WTC11 (cell line): Measurements from ENCODE around the gene ALK. TPM values are rescaled to one million over a fixed set of nuclear protein-coding genes. Genes with fewer than 3 reads are reported as not detected.

Experiments used
- ATAC-seq: fragments of 200-7000 bp; cut with Tn5 transposase; 2 replicates; pipeline ENCODE4 v1.10.0; 2021; ENCODE audit warnings: mild to moderate bottlenecking, moderate library complexity
- CTCF ChIA-PET: fragments of 300-600 bp; sonication (Branson Sonifier 250); formaldehyde crosslinking; loops from one replicate; lab custom pipeline; 2021; ENCODE audit warnings: antibody characterized with exemption; lab: Charles Lee
- POLR2A ChIA-PET: fragments of 350-600 bp; sonication (Branson Sonifier 250); formaldehyde crosslinking; loops from one replicate; lab custom pipeline; 2021; ENCODE audit warnings: antibody characterized with exemption; lab: Charles Lee
- DNase-seq: peaks from one replicate; pipeline ENCODE4 v3.0.0; 2021; ENCODE audit warnings: low spot score
- H3K27ac Mint-ChIP-seq: 2 replicates; pipeline ENCODE4 v1.8.0; 2021; ENCODE audit warnings: mixed read lengths
- H3K27me3 Mint-ChIP-seq: 2 replicates; pipeline ENCODE4 v1.8.0; 2021; ENCODE audit warnings: low read depth, mild to moderate bottlenecking, moderate library complexity, mixed read lengths
- H3K36me3 Mint-ChIP-seq: 2 replicates; pipeline ENCODE4 v1.8.0; 2021; ENCODE audit warnings: mixed read lengths
- H3K4me1 Mint-ChIP-seq: 2 replicates; pipeline ENCODE4 v1.8.0; 2022; ENCODE audit warnings: mixed read lengths
- H3K4me3 Mint-ChIP-seq: 2 replicates; pipeline ENCODE4 v1.8.0; 2021; ENCODE audit warnings: mild to moderate bottlenecking, moderate library complexity, mixed read lengths
- H3K9me3 Mint-ChIP-seq: 2 replicates; pipeline ENCODE4 v1.8.0; 2021; ENCODE audit warnings: mixed read lengths
- CREM ChIP-seq: sonication (generic); formaldehyde crosslinking; IDR thresholded peaks from 2 replicates; pipeline ENCODE4 v1.8.1; 2022; ENCODE audit warnings: mild to moderate bottlenecking, missing genetic modification reagents, moderate library complexity
- ETV6 ChIP-seq: sonication (generic); formaldehyde crosslinking; IDR thresholded peaks from 2 replicates; pipeline ENCODE4 v1.8.1; 2022; ENCODE audit warnings: mild to moderate bottlenecking, missing genetic modification reagents
- HMGA2 ChIP-seq: fragments of 250-450 bp; sonication (Bioruptor Pico); IDR thresholded peaks from 2 replicates; pipeline ENCODE4 v1.4.0; 2021; ENCODE audit warnings: mild to moderate bottlenecking, moderate library complexity
- KAT7 ChIP-seq: sonication (generic); formaldehyde crosslinking; IDR thresholded peaks from 2 replicates; pipeline ENCODE4 v1.8.1; 2023; ENCODE audit warnings: missing genetic modification reagents, mild to moderate bottlenecking, borderline replicate concordance
- MXD4 ChIP-seq: fragments of 250-450 bp; sonication (Bioruptor Pico); IDR thresholded peaks from 2 replicates; pipeline ENCODE4 v1.8.0; 2021; ENCODE audit warnings: mild to moderate bottlenecking, moderate library complexity, borderline replicate concordance
- NFATC4 ChIP-seq: fragments of 250-450 bp; sonication (Bioruptor Pico); IDR thresholded peaks from 2 replicates; pipeline ENCODE4 v1.9.0; 2021; ENCODE audit warnings: mild to moderate bottlenecking
- NFYB ChIP-seq: sonication (generic); formaldehyde crosslinking; conservative IDR thresholded peaks from 2 replicates; pipeline ENCODE4 v1.8.0; 2022; ENCODE audit warnings: low read depth, missing genetic modification reagents
- NR2C2 ChIP-seq: sonication (generic); formaldehyde crosslinking; IDR thresholded peaks from 2 replicates; pipeline ENCODE4 v1.8.0; 2022; ENCODE audit warnings: mild to moderate bottlenecking, missing genetic modification reagents
- OVOL2 ChIP-seq: fragments of 250-450 bp; sonication (Bioruptor Pico); IDR thresholded peaks from 2 replicates; pipeline ENCODE4 v1.9.0; 2021; ENCODE audit warnings: mild to moderate bottlenecking, borderline replicate concordance
- TEAD1 ChIP-seq: sonication (generic); formaldehyde crosslinking; IDR thresholded peaks from 2 replicates; pipeline ENCODE4 v1.8.0; 2022; ENCODE audit warnings: mild to moderate bottlenecking, missing genetic modification reagents
- ZBTB21 ChIP-seq: sonication (generic); formaldehyde crosslinking; IDR thresholded peaks from 2 replicates; pipeline ENCODE4 v1.8.1; 2023; ENCODE audit warnings: mild to moderate bottlenecking, missing genetic modification reagents, borderline replicate concordance
- total RNA-seq: library from RNA; stranded (reverse); gene quantifications from 3 replicates; pipeline ENCODE4 v1.2.3, GENCODE V29; 2021
- TF ChIP-seq, protein P1 (sequence below): sonication (generic); formaldehyde crosslinking; IDR thresholded peaks from 2 replicates; pipeline ENCODE4 v1.8.0; 2023; ENCODE audit warnings: mild to moderate bottlenecking, missing genetic modification reagents
- TF ChIP-seq, protein P2 (sequence below): sonication (generic); formaldehyde crosslinking; IDR thresholded peaks from 2 replicates; pipeline ENCODE4 v1.8.1; 2022; ENCODE audit warnings: low read depth, missing genetic modification reagents, borderline replicate concordance
- TF ChIP-seq, protein P3 (sequence below): fragments of 250-450 bp; sonication (Bioruptor Pico); IDR thresholded peaks from 2 replicates; pipeline ENCODE4 v2.1.2; 2022; ENCODE audit warnings: mild to moderate bottlenecking, moderate library complexity
- TF ChIP-seq, protein P4 (sequence below): sonication (generic); formaldehyde crosslinking; conservative IDR thresholded peaks from 2 replicates; pipeline ENCODE4 v1.8.1; 2022; ENCODE audit warnings: mild to moderate bottlenecking, missing genetic modification reagents
- TF ChIP-seq, protein P5 (sequence below): sonication (generic); formaldehyde crosslinking; IDR thresholded peaks from 2 replicates; pipeline ENCODE4 v1.8.1; 2023; ENCODE audit warnings: mild to moderate bottlenecking, moderate library complexity, missing genetic modification reagents
- TF ChIP-seq, protein P6 (sequence below): sonication (generic); formaldehyde crosslinking; IDR thresholded peaks from 2 replicates; pipeline ENCODE4 v1.8.1; 2023; ENCODE audit warnings: mild to moderate bottlenecking, missing genetic modification reagents, moderate library complexity
- TF ChIP-seq, protein P7 (sequence below): sonication (generic); formaldehyde crosslinking; IDR thresholded peaks from 2 replicates; pipeline ENCODE4 v1.8.0; 2022; ENCODE audit warnings: mild to moderate bottlenecking, missing genetic modification reagents

The ALK gene
- total RNA-seq, 1 experiment from 2014 or later, result not detected

DNA sequence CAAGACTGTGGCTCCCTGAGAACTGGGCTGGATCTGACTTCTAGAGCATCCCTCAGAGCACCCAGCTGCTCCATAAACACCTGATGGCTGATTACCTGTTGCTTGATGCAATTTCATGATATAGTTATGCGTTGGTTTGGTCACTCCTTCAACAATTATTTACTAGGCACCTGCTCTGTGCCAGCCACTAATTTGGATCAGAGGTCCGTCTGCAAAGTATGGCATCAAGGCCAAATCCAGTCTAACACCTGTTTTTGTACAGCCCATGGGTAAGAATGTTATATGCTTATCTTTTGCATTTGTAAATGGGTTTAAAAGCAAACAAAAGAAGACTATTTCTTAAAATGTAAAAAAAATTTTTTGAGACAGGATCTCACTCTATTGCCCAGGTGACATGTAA, 348.2 kb downstream of the ALK start:
- no peak for TF ChIP-seq MXD4 (CRISPR knock-in tag)
- TF ChIP-seq NFYB (CRISPR knock-in tag), result no peak
- TF ChIP-seq ETV6 (CRISPR knock-in tag), result no peak
- TF ChIP-seq, protein P1, sequence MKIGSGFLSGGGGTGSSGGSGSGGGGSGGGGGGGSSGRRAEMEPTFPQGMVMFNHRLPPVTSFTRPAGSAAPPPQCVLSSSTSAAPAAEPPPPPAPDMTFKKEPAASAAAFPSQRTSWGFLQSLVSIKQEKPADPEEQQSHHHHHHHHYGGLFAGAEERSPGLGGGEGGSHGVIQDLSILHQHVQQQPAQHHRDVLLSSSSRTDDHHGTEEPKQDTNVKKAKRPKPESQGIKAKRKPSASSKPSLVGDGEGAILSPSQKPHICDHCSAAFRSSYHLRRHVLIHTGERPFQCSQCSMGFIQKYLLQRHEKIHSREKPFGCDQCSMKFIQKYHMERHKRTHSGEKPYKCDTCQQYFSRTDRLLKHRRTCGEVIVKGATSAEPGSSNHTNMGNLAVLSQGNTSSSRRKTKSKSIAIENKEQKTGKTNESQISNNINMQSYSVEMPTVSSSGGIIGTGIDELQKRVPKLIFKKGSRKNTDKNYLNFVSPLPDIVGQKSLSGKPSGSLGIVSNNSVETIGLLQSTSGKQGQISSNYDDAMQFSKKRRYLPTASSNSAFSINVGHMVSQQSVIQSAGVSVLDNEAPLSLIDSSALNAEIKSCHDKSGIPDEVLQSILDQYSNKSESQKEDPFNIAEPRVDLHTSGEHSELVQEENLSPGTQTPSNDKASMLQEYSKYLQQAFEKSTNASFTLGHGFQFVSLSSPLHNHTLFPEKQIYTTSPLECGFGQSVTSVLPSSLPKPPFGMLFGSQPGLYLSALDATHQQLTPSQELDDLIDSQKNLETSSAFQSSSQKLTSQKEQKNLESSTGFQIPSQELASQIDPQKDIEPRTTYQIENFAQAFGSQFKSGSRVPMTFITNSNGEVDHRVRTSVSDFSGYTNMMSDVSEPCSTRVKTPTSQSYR (CRISPR knock-in tag), result no peak
- no peak for TF ChIP-seq HMGA2 (CRISPR knock-in tag)
- no peak for TF ChIP-seq TEAD1 (CRISPR knock-in tag)
- TF ChIP-seq, protein P2, sequence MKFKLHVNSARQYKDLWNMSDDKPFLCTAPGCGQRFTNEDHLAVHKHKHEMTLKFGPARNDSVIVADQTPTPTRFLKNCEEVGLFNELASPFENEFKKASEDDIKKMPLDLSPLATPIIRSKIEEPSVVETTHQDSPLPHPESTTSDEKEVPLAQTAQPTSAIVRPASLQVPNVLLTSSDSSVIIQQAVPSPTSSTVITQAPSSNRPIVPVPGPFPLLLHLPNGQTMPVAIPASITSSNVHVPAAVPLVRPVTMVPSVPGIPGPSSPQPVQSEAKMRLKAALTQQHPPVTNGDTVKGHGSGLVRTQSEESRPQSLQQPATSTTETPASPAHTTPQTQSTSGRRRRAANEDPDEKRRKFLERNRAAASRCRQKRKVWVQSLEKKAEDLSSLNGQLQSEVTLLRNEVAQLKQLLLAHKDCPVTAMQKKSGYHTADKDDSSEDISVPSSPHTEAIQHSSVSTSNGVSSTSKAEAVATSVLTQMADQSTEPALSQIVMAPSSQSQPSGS (CRISPR knock-in tag), result no peak
- no peak for TF ChIP-seq OVOL2
- no peak for TF ChIP-seq NFATC4 (CRISPR knock-in tag)
- TF ChIP-seq, protein P3, sequence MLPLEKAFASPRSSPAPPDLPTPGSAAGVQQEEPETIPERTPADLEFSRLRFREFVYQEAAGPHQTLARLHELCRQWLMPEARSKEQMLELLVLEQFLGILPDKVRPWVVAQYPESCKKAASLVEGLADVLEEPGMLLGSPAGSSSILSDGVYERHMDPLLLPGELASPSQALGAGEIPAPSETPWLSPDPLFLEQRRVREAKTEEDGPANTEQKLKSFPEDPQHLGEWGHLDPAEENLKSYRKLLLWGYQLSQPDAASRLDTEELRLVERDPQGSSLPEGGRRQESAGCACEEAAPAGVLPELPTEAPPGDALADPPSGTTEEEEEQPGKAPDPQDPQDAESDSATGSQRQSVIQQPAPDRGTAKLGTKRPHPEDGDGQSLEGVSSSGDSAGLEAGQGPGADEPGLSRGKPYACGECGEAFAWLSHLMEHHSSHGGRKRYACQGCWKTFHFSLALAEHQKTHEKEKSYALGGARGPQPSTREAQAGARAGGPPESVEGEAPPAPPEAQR (CRISPR knock-in tag), result no peak
- TF ChIP-seq, protein P4, sequence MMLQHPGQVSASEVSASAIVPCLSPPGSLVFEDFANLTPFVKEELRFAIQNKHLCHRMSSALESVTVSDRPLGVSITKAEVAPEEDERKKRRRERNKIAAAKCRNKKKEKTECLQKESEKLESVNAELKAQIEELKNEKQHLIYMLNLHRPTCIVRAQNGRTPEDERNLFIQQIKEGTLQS (CRISPR knock-in tag), result no peak
- TF ChIP-seq CREM (CRISPR knock-in tag), result no peak
- no peak for TF ChIP-seq ZBTB21 (CRISPR knock-in tag)
- TF ChIP-seq, protein P5, sequence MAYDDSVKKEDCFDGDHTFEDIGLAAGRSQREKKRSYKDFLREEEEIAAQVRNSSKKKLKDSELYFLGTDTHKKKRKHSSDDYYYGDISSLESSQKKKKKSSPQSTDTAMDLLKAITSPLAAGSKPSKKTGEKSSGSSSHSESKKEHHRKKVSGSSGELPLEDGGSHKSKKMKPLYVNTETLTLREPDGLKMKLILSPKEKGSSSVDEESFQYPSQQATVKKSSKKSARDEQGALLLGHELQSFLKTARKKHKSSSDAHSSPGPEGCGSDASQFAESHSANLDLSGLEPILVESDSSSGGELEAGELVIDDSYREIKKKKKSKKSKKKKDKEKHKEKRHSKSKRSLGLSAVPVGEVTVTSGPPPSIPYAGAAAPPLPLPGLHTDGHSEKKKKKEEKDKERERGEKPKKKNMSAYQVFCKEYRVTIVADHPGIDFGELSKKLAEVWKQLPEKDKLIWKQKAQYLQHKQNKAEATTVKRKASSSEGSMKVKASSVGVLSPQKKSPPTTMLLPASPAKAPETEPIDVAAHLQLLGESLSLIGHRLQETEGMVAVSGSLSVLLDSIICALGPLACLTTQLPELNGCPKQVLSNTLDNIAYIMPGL, result no peak
- TF ChIP-seq, protein P6, sequence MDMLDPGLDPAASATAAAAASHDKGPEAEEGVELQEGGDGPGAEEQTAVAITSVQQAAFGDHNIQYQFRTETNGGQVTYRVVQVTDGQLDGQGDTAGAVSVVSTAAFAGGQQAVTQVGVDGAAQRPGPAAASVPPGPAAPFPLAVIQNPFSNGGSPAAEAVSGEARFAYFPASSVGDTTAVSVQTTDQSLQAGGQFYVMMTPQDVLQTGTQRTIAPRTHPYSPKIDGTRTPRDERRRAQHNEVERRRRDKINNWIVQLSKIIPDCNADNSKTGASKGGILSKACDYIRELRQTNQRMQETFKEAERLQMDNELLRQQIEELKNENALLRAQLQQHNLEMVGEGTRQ (CRISPR knock-in tag), result no peak
- no peak for TF ChIP-seq KAT7 (CRISPR knock-in tag)
- TF ChIP-seq, protein P7, sequence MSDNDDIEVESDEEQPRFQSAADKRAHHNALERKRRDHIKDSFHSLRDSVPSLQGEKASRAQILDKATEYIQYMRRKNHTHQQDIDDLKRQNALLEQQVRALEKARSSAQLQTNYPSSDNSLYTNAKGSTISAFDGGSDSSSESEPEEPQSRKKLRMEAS (CRISPR knock-in tag), result no peak
- TF ChIP-seq NR2C2 (CRISPR knock-in tag), result no peak
- TF ChIP-seq, all 79 proteins: peak for 0
- ATAC-seq, result no peak
- H3K36me3 Mint-ChIP-seq, result no peaks in the 10 kb centered on the region

More for the DNA sequence above, 348.2 kb downstream of the ALK start:
- DNase-seq, result no peak
- peaks cover 20% of the 10 kb centered on the region for H3K27me3 Mint-ChIP-seq
- POLR2A ChIA-PET, result no interaction called here
- no peak overlapping the region for H3K27ac Mint-ChIP-seq
- peaks cover 13% of the 10 kb centered on the region for H3K4me1 Mint-ChIP-seq
- H3K4me3 Mint-ChIP-seq, result no peak overlapping the region
- CTCF ChIA-PET, result no interaction called here
- no peaks in the 10 kb centered on the region for H3K9me3 Mint-ChIP-seq
